Activated CD8-positive, alpha-beta memory T cell treated with anti-CD3 and anti-CD28 coated beads for 36 hours (primary cell): ENCODE measurements around the gene AUTS2. TPM values are rescaled to one million over a fixed set of nuclear protein-coding genes. Genes with fewer than 3 reads are reported as not detected.

Experiments used
- CTCF ChIA-PET: fragments of 350-600 bp; sonication (Branson Sonifier 250); formaldehyde crosslinking; loops from one replicate; lab custom pipeline; 2021; ENCODE audit warnings: antibody characterized with exemption; lab: Charles Lee
- POLR2A ChIA-PET: fragments of 350-600 bp; sonication (Branson Sonifier 250); formaldehyde crosslinking; loops from one replicate; lab custom pipeline; 2021; ENCODE audit warnings: antibody characterized with exemption; lab: Charles Lee
- total RNA-seq, 2 experiments: library from RNA; stranded (reverse); gene quantifications; one replicate each; pipeline ENCODE4 v1.2.3, GENCODE V29; 2021

AUTS2 gene
- 1 to 10 TPM; 3.4 to 3.5 TPM for total RNA-seq

- ChIA-PET CTCF (no interaction called here), POLR2A (no interaction called here)
Observed at GRCh38 chr7:69598081-69598486, at the start of gene AUTS2. AUTS2 (plus strand) TSS chr7:69598475; CDS start chr7:69599654, 1,179 bp downstream.

- CTCF ChIA-PET = interaction anchor here (0.6 kb wide), 1 partner anchor 73 kb away, joined by 3 read pairs; no protein-coding TSS in a partner anchor
- POLR2A ChIA-PET = no interaction called here
Observed at GRCh38 chr7:69550991-69551390, 47.3 kb upstream of the AUTS2 start.

- CTCF ChIA-PET = no interaction called here
- POLR2A ChIA-PET = no interaction called here
Observed at GRCh38 chr7:69553190-69553589, 45.1 kb upstream of the AUTS2 start.

GRCh38 chr7:69561266-69561960 is 36.9 kb upstream of the AUTS2 start:
- ChIA-PET POLR2A (no interaction called here), CTCF (no interaction called here)

DNA sequence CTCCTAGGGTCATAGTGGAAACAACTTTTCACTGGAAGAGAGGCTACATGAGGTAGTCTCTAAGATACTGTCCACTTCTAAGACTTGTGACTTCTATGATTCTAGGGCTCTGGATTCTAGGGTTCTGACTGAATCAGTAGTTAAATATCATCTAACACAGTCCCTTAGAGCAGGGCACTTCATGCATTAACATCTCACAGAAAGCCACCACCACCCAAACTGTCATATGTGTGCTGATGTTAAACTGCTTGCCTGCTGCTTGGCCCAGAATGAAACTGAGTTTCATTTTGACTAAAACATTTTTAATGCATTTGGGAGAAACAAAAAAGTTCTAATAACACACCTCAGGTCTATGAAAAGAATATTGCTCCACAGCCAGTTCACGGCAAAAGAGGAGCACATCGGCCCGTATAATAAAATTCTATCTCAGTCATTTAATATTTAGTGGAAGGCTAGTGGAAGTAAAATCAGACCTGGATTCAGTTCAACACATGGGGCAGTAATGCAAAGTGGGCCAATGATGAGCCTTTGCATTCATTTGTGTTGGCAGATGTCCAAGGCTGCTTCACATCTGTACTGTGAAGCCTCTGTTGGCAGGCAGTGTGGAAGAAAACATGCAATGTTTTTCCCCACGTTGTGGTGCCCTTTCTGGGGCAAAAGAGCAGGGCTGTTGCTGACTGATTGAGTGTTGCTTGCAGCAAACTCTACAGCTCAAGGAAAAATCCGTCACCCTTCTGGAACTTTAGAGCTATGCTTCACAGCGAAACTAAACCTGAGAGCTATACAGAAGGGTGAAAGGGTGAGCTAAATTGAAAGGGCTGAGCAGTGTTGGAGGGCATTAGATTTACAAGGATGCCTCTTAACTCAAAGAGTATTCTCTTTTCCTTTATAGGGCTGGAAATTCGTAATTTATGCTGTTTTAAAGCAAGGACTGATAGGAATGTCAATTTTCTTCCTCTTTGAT is 33.5 kb upstream of the AUTS2 start:
- CTCF ChIA-PET = no interaction called here
- POLR2A ChIA-PET = no interaction called here

DNA sequence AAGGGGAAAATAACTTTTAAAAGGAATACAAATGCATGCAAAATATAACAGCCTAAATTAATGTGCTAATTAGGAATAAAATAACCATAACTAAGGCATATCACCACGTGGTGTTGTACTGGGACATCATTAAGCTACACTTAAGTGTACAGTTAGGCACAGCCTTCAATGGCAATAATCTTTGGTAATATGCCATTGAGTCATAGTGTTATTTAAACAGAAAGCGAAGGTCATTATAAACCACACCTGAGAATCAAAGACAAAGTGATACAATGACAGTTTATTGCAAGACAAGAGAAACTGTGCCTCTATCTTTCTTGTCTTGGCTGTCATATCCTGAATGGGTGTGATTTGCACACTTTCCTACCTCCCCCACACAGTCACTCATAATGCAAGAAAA is 30.5 kb upstream of the AUTS2 start:
- CTCF ChIA-PET = no interaction called here
- POLR2A ChIA-PET = no interaction called here

- ChIA-PET CTCF (no interaction called here), POLR2A (no interaction called here)
Observed at GRCh38 chr7:69568266-69568665, 30.0 kb upstream of the AUTS2 start.

GRCh38 chr7:69575651-69576050 is 22.6 kb upstream of the AUTS2 start:
- POLR2A ChIA-PET = no interaction called here
- CTCF ChIA-PET = no interaction called here

DNA sequence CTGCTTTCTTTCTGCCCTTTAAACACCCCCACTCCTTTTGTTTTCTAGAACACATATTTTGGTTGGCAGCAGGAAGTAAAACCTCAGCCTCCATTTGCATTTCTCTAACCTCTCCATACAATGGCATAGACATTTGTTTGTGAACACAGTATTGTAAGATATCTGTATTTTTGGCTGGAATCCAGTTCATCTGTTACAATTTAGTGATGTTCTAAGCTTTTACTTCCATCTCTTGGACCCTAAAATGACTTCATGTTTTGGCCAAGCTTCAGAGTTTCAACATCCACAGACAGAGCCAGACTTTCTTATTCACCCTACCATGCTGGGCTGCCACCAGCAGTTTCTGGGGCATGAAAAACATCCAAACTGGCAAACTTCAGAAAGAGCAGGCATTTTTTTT is 21.1 kb upstream of the AUTS2 start:
- ChIA-PET POLR2A (no interaction called here), CTCF (no interaction called here)

DNA sequence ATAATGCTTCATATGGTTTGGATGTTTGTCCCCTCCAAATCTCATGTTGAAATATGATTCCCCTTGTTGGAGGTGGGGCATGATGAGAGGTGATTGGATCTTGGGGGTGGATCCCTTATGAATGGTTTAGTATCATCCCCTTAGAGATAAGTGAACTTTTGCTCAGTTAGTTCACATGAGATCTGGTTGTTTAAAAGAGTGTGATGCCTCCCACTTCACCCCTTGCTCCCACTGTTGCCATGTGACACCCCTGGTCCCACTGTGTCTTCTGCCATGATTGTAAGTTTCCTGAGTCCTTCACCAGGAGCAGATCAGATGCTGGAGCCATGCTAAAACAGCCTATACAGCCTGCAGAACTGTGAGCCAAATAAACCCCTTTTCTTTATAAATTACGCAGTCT is 13.1 kb upstream of the AUTS2 start:
- POLR2A ChIA-PET = no interaction called here
- CTCF ChIA-PET = no interaction called here

GRCh38 chr7:69586321-69586720 is 12.0 kb upstream of the AUTS2 start:
- POLR2A ChIA-PET = no interaction called here
- CTCF ChIA-PET = no interaction called here

DNA sequence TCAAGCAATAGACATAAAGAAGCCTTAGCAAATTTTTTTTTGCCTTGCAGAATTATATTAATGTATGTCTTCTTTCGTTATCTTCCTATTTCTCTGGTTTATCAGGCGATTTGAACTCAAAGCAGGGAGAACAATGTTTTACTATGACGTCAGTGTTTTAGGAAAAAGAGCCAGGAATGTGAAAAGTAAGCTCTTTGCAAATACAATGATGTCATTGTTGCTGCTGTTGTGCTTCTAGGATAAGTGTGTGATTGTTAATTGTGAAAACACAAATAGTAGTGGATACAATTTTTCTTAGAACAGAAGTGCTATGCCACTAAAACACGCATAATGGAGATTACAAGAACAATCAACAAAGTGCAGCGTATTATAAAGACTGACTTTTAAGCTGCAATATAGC is 9.5 kb upstream of the AUTS2 start:
- CTCF ChIA-PET = no interaction called here
- POLR2A ChIA-PET = no interaction called here

DNA sequence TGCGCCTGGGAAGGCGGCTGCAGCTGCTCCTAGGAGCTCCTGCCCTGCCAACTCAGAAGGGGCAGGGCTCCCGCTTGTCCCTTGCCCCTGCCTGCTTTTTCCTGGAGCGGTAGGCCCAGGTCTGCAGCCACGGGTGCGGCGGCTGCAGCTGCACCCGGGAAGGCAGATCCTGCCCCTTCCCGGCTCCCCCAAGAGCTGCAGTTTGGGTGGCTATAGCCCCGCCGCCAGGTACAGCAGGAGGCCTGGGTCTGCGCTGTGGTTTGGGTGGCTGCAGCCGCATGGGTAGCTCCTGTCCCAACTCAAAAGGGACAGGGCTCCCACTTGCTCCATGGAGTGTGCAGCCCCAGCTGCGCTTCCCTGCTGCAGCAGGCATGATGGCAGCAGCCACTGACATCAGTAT is 6.5 kb upstream of the AUTS2 start:
- POLR2A ChIA-PET = no interaction called here
- CTCF ChIA-PET = no interaction called here

- ChIA-PET CTCF (no interaction called here), POLR2A (no interaction called here)
Observed at GRCh38 chr7:69593511-69593910, 4.8 kb upstream of the AUTS2 start.

- POLR2A ChIA-PET = no interaction called here
- CTCF ChIA-PET = no interaction called here
Observed at GRCh38 chr7:69595415-69595814, 2.9 kb upstream of the AUTS2 start.

GRCh38 chr7:69596056-69596455 is 2.2 kb upstream of the AUTS2 start:
- ChIA-PET CTCF (no interaction called here), POLR2A (no interaction called here)

DNA sequence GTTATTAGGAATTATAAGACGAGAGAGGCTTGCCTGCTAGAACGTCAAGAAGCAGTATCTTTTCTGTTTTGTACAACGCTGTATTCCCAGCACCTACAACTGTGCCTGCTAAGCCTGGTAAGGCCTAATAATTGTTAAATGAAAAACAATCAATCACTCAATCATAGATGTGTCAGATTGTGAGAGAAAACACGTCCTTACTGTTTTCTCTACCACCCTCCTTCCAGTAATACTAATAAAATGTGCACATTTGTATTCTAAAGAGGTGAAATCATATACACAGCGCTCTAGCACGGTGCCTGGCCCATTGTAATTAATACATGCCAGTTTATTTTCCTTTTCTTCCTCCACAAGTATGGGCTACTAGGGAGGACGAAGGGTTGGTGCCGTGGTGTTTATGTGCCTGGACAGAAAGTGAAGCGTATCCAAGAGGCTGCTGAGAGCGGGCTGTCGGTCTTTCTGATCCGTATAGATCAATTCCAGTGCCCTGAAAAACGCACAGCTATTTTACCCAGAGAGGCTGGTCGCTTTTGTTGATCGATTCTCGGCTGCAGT is 1.5 kb upstream of the AUTS2 start:
- ChIA-PET CTCF (no interaction called here), POLR2A (no interaction called here)

- ChIA-PET CTCF (no interaction called here), POLR2A (no interaction called here)
Observed at GRCh38 chr7:69597278-69598076, 798 bp upstream of the AUTS2 start.

GRCh38 chr7:69598487-69599285 is 411 bp downstream of the AUTS2 start:
- ChIA-PET POLR2A (no interaction called here), CTCF (no interaction called here)
